Neutrophil (primary cell): ENCODE results near the gene APOBEC3F.
"Not testable (repeated sequence)": the region's sequence is repeated elsewhere in the genome, so short reads cannot be mapped to it uniquely, and the experiment has no call there.

Source experiments
- H3K27ac ChIP-seq: fragments of 200-600 bp; sonication (generic); 2 replicates; pipeline ENCODE4 v1.5.1; 2016; ENCODE audit warnings: mild to moderate bottlenecking, moderate library complexity
- H3K27me3 ChIP-seq: fragments of 200-600 bp; sonication (generic); 2 replicates; pipeline ENCODE4 v1.6.0; 2016; ENCODE audit warnings: mild to moderate bottlenecking
- H3K36me3 ChIP-seq: fragments of 200-600 bp; sonication (generic); 2 replicates; pipeline ENCODE4 v1.5.1; 2017
- H3K4me1 ChIP-seq, 2 experiments: fragments of 200-600 bp in 1 of 2; sonication (generic) in 1 of 2; 1 replicate in 1 of 2; 2 replicates in 1 of 2; pipeline versions ENCODE4 v1.5.1 to v1.6.1; 2013 to 2016; ENCODE audit warnings: low read depth in 1 of 2, low read length in 1 of 2, mild to moderate bottlenecking in 1 of 2, moderate library complexity in 1 of 2; ENCODE audit not compliant: control insufficient read depth in 1 of 2, insufficient read depth in 1 of 2
- H3K4me3 ChIP-seq, 2 experiments: fragments of 200-600 bp in 1 of 2; sonication (generic) in 1 of 2; 1 replicate in 1 of 2; 2 replicates in 1 of 2; pipeline ENCODE4 v1.5.1; 2013 to 2016; ENCODE audit warnings: low read depth in 1 of 2, low read length in 1 of 2, mild to moderate bottlenecking in 1 of 2, moderate library complexity in 1 of 2
- H3K9me3 ChIP-seq: fragments of 200-600 bp; sonication (generic); 2 replicates; pipeline ENCODE4 v1.5.1; 2016
- TF ChIP-seq, protein P1 (sequence below): fragments of 200-600 bp; sonication (generic); IDR thresholded peaks from 2 replicates; pipeline ENCODE4 v1.5.1; 2016; ENCODE audit warnings: antibody characterized with exemption

APOBEC3F gene

GRCh38 chr22:39066442-39067276, 26.0 kb downstream of the APOBEC3F start:
- not testable (repeated sequence) for H3K27ac ChIP-seq, H3K27me3 ChIP-seq, H3K4me1 ChIP-seq, H3K4me3 ChIP-seq, H3K9me3 ChIP-seq, H3K36me3 ChIP-seq

DNA sequence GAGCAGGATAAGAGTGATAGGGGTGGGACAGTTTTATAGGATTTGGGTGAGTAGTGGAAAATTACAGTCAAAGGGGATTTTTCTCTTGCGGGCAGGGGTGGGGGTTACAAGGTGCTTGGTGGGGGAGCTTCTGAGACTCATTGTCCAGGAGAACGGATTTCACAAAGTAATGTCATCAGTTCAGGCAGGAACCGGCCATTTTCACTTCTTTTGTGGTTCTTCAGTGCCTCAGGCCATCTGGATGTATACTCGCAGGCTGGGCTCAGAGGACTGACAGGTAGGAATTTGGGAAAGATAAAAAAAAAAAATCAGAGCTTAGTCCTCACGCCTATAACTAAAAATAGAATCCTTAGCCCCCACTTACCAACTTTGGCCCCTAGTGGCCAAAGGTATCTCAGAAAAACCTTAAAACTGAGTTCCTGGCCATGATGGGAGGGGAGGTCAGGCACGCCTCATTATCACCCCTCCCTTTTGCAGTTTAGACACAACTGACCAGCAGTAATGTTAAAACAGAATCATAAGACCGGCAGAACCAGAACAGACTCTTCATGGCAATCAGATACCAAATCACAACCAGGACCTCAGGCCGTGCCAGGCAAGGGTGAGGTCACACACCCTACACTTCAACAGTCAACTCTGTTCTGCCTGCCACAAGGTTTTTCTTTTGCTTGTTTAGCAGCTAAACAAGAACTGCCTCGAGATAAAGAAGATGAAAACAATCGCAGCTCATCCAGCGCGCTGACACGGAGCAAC, 27.5 kb downstream of the APOBEC3F start:
- no peak overlapping the region for H3K4me3 ChIP-seq
- no peaks in the 10 kb centered on the region for H3K9me3 ChIP-seq
- H3K36me3 ChIP-seq = no peaks in the 10 kb centered on the region
- TF ChIP-seq, protein P1, sequence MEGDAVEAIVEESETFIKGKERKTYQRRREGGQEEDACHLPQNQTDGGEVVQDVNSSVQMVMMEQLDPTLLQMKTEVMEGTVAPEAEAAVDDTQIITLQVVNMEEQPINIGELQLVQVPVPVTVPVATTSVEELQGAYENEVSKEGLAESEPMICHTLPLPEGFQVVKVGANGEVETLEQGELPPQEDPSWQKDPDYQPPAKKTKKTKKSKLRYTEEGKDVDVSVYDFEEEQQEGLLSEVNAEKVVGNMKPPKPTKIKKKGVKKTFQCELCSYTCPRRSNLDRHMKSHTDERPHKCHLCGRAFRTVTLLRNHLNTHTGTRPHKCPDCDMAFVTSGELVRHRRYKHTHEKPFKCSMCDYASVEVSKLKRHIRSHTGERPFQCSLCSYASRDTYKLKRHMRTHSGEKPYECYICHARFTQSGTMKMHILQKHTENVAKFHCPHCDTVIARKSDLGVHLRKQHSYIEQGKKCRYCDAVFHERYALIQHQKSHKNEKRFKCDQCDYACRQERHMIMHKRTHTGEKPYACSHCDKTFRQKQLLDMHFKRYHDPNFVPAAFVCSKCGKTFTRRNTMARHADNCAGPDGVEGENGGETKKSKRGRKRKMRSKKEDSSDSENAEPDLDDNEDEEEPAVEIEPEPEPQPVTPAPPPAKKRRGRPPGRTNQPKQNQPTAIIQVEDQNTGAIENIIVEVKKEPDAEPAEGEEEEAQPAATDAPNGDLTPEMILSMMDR = no peak
- no peaks in the 10 kb centered on the region for H3K27me3 ChIP-seq
- no peaks in the 10 kb centered on the region for H3K4me1 ChIP-seq
- H3K27ac ChIP-seq = no peak overlapping the region

- Histone ChIP-seq H3K27me3 (no peaks in the 10 kb centered on the region), H3K27ac (no peak overlapping the region), H3K36me3 (no peaks in the 10 kb centered on the region), H3K4me1 (no peaks in the 10 kb centered on the region), H3K9me3 (no peaks in the 10 kb centered on the region), H3K4me3 (no peak overlapping the region)
- TF ChIP-seq, protein P1 = no peak
These were observed 29.5 kb downstream of the APOBEC3F start for GRCh38 chr22:39070186-39070585.

DNA sequence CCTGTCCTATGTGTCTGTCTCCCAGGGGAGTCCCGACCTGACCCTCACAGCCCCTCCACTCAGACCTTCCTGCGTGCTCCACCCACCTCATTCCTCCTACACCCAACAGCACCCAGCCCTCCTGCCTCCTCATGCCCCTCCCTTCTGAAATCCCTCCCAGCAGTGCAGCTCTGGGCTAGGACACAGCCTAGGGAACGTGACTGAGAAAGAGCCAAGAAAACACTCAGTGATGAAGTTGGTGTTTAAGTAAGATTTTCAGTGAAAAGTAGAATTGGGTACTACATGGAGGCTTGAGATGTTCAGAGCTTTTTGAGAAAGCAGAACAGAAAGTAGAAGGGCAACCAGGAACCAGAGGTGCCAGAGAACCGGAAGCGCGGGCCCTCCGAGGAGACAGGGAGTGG, 31.9 kb downstream of the APOBEC3F start:
- H3K4me1 ChIP-seq, H3K27me3 ChIP-seq, H3K4me3 ChIP-seq, H3K9me3 ChIP-seq, H3K27ac ChIP-seq, H3K36me3 ChIP-seq: not testable (repeated sequence)

DNA sequence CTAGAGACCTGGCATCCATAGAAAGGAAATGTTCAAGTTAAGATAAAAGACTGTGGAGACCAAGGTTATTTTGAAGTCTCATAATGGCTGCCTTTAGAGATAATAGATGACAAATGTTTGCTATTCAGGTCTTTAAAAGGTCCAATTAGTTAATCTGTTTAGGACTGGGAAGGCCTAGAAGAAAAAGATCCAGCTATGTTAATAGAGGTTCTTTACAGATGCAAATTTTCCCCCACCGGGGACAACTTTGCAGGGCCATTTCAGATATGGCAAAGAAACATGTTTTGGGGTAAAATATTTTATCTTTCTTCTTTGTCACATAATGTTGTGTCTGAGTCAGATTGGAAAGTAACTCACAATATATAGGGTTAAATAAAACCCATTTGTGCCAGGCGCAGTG, 33.3 kb downstream of the APOBEC3F start:
- H3K9me3 ChIP-seq = no peaks in the 10 kb centered on the region
- no peaks in the 10 kb centered on the region for H3K27me3 ChIP-seq
- no peak overlapping the region for H3K4me3 ChIP-seq
- H3K27ac ChIP-seq = no peak overlapping the region
- no peaks in the 10 kb centered on the region for H3K36me3 ChIP-seq
- H3K4me1 ChIP-seq = peaks cover 8 to 10% of the 10 kb centered on the region in 2 experiments
- TF ChIP-seq, protein P1 = no peak

GRCh38 chr22:39076155-39077025, 35.7 kb downstream of the APOBEC3F start:
- peaks cover 16% of the 10 kb centered on the region for H3K36me3 ChIP-seq
- not testable (repeated sequence) for H3K9me3 ChIP-seq, H3K27me3 ChIP-seq
- H3K4me3 ChIP-seq = peak overlapping the region; percentile 58 to 61
- peaks cover 8 to 10% of the 10 kb centered on the region in 2 experiments for H3K4me1 ChIP-seq
- H3K27ac ChIP-seq = peak overlapping the region; percentile 81

DNA sequence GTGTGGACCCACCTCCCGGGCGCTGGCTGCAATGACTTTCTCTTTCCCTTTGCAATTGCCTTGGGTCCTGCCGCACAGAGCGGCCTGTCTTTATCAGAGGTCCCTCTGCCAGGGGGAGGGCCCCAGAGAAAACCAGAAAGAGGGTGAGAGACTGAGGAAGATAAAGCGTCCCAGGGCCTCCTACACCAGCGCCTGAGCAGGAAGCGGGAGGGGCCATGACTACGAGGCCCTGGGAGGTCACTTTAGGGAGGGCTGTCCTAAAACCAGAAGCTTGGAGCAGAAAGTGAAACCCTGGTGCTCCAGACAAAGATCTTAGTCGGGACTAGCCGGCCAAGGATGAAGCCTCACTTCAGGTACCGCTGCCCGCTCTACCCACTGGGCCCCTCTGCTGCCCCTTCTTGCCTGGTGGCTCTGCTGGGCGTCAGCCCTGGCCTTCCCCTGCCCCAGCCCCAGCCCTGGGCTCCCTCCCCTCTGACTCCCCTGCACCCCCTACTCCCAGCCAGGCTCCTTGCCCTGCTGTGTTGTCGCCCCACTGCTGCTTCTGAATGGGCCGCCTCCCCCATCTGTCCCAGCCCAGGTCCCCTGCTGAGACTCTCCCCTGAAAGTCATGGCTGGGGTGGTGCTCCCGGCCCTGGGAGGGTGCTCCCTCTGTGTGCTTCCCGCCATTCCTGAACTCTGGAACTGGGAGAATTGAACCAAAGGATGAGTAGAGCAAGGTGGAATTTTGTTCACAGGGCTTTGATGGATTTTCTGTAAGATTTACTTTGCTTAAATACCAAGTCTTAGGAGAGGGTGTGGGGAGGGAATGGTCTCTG, 36.6 kb downstream of the APOBEC3F start, which contains the start of gene APOBEC3G:
APOBEC3G (plus strand) TSS at position 250 of the 815 bp plus-strand sequence; CDS start at position 337, 87 bp downstream.
- not testable (repeated sequence) for H3K27me3 ChIP-seq, H3K9me3 ChIP-seq
- peaks cover 8 to 10% of the 10 kb centered on the region in 2 experiments for H3K4me1 ChIP-seq
- H3K4me3 ChIP-seq = peak within 1 kb of the TSS; percentile 58 to 61
- H3K36me3 ChIP-seq = peaks cover 25% of the 10 kb centered on the region
- H3K27ac ChIP-seq = peak within 1 kb of the TSS; percentile 81

DNA sequence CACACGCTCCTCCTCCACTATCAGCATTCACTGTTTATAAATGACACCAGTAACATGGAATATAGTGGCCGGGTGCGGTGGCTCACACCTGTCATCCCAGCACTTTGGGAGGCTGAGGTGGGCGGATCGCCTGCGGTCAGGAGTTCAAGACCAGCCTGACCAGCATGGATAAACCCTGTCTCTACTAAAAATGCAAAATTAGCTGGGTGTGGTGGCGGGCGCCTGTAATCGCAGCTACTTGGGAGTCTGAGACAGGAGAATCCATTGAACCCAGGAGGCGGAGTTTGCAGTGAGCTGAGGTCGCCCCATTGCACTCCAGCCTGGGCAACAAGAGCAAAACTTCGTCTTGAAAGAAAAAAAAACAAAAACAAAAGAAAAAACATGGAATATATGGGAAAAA, 37.2 kb downstream of the APOBEC3F start:
- H3K4me3 ChIP-seq = peak overlapping the region; percentile 58 to 61
- H3K9me3 ChIP-seq, H3K27me3 ChIP-seq: not testable (repeated sequence)
- H3K36me3 ChIP-seq = peaks cover 31% of the 10 kb centered on the region
- H3K27ac ChIP-seq = peak overlapping the region; percentile 81
- H3K4me1 ChIP-seq = peaks cover 8 to 10% of the 10 kb centered on the region in 2 experiments
